Epithelial cell of esophagus (primary cell): Measurements from ENCODE around the gene C10orf95.

Experiments used
- DNase-seq: peaks from one replicate; pipeline ENCODE4 v3.0.0; 2010; ENCODE audit warnings: low read depth
- H3K4me3 ChIP-seq: 2 replicates; pipeline ENCODE4 v1.5.1; 2011; ENCODE audit warnings: mild to moderate bottlenecking, low read length, control low read depth
- CTCF ChIP-seq: IDR thresholded peaks from 2 replicates; pipeline ENCODE4 v1.5.1; 2011; ENCODE audit warnings: low read depth, mild to moderate bottlenecking, low read length, control low read depth, inconsistent platforms; ENCODE audit not compliant: insufficient read depth; ENCODE audit errors: missing control alignments

Gene C10orf95

GRCh38 chr10:102414749-102415148 lies 36.6 kb downstream of the C10orf95 start:
- TF ChIP-seq CTCF, result no peak
- no peak overlapping the region for H3K4me3 ChIP-seq
- DNase-seq, result no peak

GRCh38 chr10:102413806-102414561 lies 37.4 kb downstream of the C10orf95 start:
- DNase-seq, result no peak
- H3K4me3 ChIP-seq, result no peak overlapping the region
- no peak for TF ChIP-seq CTCF

GRCh38 chr10:102413053-102413705 lies 38.2 kb downstream of the C10orf95 start:
- H3K4me3 ChIP-seq, result no peak overlapping the region
- TF ChIP-seq CTCF, result no peak
- DNase-seq, result no peak

GRCh38 chr10:102412293-102412692 lies 39.0 kb downstream of the C10orf95 start:
- no peak for TF ChIP-seq CTCF
- DNase-seq, result no peak
- H3K4me3 ChIP-seq, result no peak overlapping the region

- H3K4me3 ChIP-seq, result no peak overlapping the region
- TF ChIP-seq CTCF, result no peak
- no peak for DNase-seq
Measured at GRCh38 chr10:102411341-102412255, 39.7 kb downstream of the C10orf95 start.

GRCh38 chr10:102410429-102411073 lies 40.8 kb downstream of the C10orf95 start:
- DNase-seq, result no peak
- peak overlapping the region; percentile 14 for H3K4me3 ChIP-seq
- no peak for TF ChIP-seq CTCF
